ENCODE measurements around the gene PKD1L1. TPM values are rescaled to one million over a fixed set of nuclear protein-coding genes. Genes with fewer than 3 reads are reported as not detected.
"Not testable (repeated sequence)": the region's sequence is repeated elsewhere in the genome, so short reads cannot be mapped to it uniquely, and the experiment has no call there.

PKD1L1 gene, protein sequence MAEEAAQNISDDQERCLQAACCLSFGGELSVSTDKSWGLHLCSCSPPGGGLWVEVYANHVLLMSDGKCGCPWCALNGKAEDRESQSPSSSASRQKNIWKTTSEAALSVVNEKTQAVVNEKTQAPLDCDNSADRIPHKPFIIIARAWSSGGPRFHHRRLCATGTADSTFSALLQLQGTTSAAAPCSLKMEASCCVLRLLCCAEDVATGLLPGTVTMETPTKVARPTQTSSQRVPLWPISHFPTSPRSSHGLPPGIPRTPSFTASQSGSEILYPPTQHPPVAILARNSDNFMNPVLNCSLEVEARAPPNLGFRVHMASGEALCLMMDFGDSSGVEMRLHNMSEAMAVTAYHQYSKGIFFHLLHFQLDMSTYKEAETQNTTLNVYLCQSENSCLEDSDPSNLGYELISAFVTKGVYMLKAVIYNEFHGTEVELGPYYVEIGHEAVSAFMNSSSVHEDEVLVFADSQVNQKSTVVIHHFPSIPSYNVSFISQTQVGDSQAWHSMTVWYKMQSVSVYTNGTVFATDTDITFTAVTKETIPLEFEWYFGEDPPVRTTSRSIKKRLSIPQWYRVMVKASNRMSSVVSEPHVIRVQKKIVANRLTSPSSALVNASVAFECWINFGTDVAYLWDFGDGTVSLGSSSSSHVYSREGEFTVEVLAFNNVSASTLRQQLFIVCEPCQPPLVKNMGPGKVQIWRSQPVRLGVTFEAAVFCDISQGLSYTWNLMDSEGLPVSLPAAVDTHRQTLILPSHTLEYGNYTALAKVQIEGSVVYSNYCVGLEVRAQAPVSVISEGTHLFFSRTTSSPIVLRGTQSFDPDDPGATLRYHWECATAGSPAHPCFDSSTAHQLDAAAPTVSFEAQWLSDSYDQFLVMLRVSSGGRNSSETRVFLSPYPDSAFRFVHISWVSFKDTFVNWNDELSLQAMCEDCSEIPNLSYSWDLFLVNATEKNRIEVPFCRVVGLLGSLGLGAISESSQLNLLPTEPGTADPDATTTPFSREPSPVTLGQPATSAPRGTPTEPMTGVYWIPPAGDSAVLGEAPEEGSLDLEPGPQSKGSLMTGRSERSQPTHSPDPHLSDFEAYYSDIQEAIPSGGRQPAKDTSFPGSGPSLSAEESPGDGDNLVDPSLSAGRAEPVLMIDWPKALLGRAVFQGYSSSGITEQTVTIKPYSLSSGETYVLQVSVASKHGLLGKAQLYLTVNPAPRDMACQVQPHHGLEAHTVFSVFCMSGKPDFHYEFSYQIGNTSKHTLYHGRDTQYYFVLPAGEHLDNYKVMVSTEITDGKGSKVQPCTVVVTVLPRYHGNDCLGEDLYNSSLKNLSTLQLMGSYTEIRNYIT (N-terminal part only)
- under 0.01 TPM for total RNA-seq

DNA sequence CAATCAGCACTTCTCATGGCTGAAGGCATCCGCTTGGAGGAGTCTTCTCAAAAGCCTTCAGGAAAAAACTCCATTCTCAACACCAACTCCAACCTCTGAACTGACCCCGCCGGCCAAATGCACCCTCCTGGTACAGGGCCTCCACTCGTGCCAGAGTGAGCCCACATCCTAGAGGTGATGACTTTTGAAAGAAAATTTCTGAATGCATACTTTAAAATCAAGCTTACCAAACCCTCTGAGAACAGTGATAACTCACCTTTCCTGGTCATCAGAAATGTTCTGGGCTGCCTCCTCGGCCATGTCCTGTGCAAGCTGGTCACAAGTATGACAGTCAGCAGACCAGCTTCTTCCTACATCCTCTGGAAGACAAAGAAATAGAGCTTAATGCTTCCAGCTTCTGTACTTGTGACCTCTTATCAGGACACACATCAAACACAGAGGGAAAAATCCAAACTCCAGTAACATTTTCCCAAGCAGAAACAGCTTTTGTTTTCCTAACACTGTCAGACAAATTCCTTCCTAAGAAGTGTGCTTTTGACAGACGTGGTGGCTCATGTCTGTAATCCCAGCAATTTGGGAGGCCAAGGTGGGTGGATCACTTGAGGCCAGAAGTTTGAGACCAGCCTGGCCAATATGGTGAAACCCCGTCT is at the start of gene PKD1L1:
TSS of gene PKD1L1 (minus strand) at position 326 of the 650 bp plus-strand sequence. CDS start at position 300, 26 bp downstream.
- DNase-seq (ENCODE audit: low read depth in 2 of 3, low spot score in 2 of 3) = no peak

DNA sequence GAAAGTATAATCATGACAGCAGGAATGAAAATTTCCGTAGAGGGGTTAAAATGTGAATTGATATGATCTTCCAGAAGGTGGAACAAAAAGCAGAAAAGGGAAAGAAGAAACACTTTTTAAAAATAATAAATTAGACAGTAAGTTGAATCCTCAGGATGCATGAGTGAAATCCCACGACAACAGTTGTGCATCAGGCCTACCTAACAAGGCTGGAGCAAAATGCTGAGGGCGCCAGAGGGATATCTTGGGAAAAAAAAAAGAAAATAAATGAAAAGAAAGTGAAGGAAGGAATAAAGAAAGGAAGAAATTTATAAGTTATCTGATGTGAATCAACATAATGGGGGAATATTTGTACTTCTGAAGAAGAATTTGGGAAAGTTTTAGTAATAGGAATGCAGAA is 44.2 kb upstream of the PKD1L1 start:
- DNase-seq (ENCODE audit: low read depth in 2 of 3, low spot score in 2 of 3) = no peak

DNA sequence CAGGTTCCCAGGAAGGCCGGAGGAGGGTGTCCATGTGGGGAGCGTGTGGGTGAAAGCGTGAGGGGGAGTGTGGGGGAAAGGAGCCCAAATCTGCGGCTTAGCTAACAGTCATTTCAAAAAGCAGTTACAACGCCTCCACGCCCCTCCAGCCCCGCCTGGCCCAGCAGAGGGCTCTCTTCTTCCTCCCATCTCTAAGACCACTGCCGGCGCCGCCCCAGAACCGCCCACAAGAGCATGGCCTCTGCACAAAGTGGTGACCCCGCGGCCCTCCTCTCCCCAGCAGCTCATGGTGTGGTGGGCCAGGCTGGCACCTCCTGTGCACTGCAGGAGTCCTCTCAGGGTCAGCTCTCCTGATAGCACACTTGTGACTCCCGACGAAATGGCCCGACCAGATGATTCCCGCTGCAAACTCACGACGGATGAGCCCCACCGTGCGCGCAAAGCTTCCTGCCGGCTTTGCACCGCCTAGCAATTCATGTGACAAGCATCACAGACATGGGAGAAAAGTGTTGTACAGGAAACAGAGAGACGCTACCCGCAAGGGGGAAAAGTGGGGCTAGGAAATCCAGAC is 43.6 kb upstream of the PKD1L1 start:
- peak; percentile 58 to 88 (median 88) for DNase-seq (ENCODE audit: low read depth in 2 of 3, low spot score in 2 of 3)

DNA sequence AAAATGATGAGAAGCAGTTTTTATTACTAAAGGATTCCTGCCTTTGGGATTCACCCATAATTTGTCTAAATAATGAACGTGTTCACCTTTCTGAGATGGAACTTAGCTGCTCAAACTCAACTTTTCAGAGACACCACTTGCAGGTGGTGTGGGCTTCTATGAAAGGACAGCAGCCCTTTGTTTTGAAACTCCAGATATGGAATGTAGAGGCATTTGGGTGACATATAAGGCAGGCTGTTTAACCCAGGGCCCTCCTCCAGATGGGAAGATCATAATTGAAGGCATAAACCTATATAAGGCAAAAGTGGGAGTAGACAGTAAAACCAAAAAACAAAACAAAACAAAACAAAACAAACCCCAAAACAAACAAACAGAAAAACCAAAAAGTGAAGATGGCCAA is 43.0 kb upstream of the PKD1L1 start:
- no peak for DNase-seq (ENCODE audit: low read depth in 2 of 3, low spot score in 2 of 3)

DNA sequence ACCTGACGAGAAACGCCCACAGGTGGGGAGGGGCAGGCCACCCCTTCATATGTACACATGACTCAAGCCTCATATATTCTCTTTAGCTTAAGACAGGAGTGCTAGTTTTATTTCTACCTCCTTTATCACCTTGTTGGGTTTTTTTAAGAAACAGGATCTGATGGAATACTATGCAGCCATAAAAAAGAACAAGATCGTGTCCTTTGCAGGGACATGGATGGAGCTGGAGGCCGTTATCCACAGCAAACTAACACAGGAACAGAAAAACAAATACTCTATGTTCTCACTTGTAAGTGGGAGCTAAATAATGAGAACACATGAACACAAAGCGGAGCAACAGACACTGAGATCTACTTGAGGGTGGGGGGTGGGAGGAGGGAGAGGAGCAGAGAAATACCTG is 42.3 kb upstream of the PKD1L1 start:
- no peak for DNase-seq (ENCODE audit: low read depth in 2 of 3, low spot score in 2 of 3)

DNA sequence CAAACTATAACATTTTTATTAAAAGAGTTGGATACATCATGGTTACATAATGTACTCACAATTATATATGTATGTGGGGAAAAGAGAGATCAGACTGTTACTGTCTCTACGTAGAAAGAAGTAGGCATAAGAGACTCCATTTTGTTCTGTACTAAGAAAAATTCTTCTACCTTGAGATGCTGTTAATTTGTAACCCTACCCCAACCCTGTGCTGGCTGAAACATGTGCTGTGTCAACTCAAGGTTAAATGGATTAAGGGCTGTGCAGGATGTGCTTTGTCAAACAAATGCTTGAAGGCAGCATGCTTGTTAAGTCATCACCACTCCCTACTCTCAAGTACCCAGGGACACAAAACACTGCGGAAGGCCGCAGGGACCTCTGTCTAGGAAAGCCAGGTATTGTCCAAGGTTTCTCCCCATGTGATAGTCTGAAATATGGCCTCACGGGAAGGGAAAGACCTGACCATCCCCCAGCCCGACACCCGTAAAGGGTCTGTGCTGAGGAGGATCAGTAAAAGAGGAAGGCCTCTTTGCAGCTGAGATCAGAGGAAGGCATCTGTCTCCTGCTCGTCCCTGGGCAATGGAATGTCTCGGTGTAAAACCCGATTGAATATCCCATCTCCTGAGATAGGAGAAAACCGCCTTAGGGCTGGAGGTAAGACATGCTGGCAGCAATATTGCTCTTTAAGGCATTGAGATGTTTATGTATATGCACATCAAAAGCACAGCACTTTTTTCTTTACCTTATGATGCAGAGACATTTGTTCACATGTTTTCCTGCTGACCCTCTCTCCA is 41.5 kb upstream of the PKD1L1 start:
- DNase-seq (ENCODE audit: low read depth in 2 of 3, low spot score in 2 of 3) = not testable (repeated sequence)

DNA sequence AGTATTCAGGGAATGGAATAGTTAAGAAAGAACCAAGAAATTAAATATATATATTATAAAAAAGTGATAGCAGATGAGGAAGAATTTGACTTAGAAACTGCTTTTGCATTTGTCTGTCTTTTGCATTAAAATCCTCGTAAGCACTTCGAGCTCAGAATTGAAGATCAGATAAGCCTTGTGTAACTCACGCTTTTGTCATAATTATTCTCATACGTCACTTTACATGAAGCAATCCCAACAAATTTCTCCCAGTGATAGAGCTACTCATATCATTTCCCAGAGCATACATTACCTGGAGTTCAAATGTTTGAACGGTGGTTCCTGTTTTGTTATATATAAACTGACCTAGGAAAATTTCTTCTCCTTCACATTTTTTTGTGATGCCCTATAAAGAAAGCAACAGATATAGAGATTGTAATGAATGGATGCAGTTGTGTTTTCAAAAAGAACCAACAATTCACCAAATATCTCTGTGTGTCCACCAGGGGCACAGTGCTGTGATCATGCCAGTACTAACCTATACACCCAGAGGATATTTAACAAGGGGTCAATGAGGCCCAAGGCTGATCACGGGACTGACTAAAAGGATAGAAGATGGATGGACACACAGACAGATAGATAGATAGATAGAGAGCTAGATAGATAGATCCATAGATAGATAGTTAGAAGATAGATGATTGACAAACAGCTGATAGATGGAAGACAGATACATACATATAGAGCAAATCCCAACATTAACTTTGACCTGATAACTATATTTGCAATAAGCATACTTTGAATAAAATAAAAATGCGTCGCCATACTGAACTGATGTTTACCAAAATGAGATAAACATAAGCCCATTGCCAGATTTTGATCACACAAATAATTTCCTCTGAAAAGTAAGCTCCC is 40.5 kb upstream of the PKD1L1 start:
- DNase-seq (ENCODE audit: low read depth in 2 of 3, low spot score in 2 of 3) = no peak

DNA sequence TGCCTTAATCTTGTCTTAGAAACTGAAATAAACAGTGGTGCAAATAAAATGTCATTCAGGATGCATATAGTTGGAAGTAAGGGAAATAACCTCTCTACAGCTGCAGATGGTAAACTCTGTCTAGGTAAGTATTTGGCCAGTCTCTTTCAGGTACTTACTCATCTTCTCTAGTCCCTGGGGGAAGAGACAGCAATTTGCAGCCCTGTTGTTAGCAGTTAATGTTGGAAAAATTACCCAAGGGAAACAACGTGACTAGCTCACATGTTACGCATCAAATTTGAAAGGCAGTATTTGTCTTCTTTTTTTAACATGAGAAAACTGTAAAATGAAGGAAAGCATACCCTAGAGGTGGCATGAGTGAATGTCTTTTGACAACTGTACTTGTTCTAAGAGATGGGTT is 34.3 kb upstream of the PKD1L1 start:
- DNase-seq (ENCODE audit: low read depth in 2 of 3, low spot score in 2 of 3) = no peak

DNA sequence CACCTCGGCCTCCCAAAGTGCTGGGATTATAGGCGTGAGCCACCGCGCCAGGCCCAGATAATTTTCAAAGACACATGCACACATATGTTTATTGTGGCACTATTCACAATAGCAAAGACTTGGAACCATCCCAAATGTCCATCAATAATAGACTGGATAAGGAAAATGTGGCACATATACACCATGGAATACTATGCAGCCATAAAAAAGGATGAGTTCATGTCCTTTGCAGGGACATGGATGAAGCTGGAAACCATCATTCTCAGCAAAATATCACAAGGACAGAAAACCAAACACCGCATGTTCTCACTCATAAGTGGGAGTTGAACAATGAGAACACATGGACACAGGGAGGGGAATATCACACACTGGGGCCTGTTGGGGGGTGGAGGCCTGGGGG is 32.4 kb upstream of the PKD1L1 start:
- not testable (repeated sequence) for DNase-seq (ENCODE audit: low read depth in 2 of 3, low spot score in 2 of 3)

DNA sequence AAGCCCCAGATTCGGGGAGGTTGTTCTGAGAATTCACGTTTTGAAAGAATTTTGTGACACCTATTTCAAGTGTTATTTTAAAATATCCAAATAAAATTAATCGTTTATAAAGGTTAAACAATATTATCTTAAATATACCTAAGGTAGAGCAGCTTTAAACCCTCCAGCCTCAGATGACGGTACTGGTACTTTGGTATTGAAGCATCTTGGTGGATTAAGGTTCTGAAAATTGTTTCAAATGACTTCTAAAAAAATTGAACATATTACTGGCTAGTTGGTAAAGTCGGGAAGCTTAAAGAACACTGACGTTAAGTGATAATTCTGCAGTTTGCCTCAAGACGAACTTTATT is 31.5 kb upstream of the PKD1L1 start:
- no peak for DNase-seq (ENCODE audit: low read depth in 2 of 3, low spot score in 2 of 3)

DNA sequence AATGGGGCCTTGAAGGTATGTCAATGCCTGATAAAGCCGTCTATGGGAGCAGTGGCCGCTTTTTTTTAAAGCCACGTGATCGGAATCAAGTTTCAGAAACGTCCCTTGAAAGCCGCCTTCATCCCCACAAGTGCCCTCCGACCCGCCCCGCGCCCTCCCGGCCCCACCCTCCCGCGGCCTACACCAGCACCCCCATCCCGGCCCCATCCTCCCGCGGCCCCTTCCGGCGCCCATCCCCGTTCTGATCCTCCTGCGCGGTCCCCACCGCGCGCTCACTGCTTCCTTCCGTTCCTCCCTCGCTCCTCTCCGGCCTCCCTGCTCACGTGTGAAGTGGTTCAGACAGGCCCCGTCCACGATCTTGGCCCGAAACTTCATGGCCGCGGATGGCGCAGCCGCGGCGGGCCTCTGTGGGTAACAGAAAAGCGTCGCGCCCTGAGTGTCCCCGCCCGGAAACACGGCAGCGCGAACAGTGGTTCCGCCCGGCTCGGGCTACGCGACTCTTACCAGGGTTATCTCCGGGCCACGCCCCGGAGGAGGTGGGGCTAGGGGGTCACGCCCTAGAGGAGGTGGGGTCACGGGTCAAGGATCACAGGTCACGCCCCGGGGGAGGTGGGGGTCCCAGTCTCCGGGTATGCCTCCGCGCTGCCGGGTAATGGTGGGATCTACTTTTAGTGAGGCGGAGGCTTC is 31.0 kb upstream of the PKD1L1 start, which contains the start of gene HUS1:
TSS of gene HUS1 (minus strand) at position 471 of the 687 bp plus-strand sequence. CDS start at position 375, 96 bp downstream.
- peak; percentile 88 to 92 (median 89) for DNase-seq (ENCODE audit: low read depth in 2 of 3, low spot score in 2 of 3)

DNA sequence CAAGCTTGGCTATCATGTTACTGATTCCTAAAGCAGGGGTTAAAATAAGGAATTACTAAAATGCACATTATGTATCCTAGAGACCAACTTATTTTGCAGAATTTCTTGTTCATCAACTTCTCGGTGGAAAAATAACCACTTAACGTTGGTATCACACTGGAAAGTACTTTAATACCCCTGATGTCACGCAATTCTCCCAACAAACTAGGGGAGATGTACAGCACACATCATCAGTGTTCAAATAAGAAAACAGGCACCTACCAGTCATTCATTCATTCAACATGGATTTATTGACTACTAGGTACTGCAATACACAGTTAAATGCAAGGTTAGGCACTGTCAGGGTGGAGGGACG is 30.5 kb upstream of the PKD1L1 start:
- DNase-seq (ENCODE audit: low read depth in 2 of 3, low spot score in 2 of 3) = no peak

DNA sequence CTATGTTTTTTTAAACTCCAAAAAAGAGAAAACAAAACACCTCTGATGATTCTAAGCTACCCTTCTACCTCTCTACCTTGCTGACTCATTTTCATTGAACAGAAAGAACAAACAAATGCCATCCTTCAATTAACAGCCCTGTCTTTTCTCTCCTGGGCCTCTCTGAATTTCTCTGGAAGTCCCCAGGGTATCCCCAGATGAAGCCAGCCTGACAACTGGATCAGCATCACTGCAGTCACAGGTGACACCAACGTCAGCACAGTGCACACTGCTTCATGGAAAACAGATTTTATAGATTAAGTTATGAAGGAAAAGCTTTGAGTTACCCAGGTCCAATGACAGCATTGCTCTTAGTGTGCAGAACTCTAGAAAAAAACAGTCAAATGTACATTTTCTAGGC is 25.5 kb upstream of the PKD1L1 start:
- no peak for DNase-seq (ENCODE audit: low read depth in 2 of 3, low spot score in 2 of 3)

DNA sequence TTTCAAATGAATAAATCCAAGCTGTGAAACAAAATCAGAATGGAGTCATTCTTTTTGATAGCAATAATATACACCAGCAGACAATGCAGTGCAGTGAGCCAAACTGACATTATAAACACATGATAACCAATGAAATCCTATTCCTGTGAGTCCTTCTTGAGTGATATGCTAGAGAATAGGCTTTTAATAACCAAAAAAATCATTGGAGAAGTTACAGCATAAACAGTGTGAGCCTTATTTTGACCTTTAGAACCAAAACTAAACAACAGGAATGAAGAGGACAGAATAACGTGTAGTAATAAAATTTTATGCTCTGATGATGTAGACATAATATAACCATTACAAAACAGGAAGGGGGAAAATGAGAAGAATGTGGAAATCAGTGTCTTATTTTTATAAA is 22.5 kb upstream of the PKD1L1 start:
- no peak for DNase-seq (ENCODE audit: low read depth in 2 of 3, low spot score in 2 of 3)

DNA sequence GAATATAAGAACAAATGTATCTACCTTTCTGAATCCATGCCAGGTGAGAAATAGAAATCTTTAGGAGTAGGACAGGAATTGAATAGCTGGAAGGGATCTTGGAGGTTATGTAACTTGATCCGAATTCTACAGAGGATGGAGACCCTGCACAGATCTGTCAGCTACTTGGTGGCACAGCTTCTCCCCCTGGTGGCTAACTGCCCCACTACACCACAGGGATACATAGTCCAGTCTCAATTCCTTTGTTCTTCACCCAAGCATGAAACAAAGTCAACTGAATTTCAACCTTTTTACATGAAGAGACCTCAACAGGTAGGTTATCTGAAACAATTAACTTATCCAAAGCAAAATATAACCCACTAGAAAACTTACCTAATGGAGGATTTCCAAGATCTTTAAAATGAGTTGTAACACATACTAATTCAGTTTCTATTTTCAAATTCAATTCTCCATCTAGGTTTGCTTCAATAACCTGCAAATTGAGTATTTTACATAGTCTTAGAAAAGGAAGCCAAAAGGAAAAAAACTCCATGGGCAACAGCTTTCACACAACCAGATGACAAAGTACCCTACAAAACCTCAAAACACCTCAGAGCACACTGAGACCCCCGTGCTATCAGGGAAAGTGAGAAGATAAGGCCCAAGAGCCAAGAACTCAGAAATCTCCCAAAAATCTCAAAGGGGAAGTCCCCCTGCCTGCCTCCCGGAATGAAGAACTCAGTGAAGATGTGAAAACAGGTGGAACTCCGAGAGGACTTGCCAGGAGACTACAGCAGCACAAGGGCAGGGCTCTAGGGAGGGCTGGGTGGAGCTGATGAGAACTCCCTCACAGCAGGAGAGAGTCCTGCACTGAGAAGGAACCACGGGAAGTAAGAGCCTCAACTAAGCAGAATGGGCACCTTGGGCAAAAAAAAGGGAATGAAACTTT is 20.8 kb upstream of the PKD1L1 start:
- peak in 2 of 3 donors; percentile 55 to 69 for DNase-seq (ENCODE audit: low read depth in 2 of 3, low spot score in 2 of 3)

DNA sequence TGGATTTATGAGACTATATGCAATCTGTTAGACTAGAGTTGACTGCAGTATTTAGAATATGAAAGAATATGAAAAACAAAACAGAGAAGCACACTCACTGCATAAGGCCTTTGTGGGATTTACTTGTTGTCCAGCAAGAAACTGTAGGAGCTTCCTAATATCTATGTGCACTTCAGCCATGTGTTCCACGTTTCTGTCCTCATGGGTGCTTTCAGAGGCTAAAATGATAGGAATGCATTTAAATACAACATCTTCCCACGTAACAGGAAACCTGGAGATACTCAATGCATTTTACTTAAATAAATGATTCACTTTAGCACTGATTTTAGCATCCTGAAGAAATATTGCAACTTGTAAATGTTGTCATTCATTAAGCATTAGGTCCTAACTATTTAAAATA is 19.4 kb upstream of the PKD1L1 start:
- no peak for DNase-seq (ENCODE audit: low read depth in 2 of 3, low spot score in 2 of 3)

DNA sequence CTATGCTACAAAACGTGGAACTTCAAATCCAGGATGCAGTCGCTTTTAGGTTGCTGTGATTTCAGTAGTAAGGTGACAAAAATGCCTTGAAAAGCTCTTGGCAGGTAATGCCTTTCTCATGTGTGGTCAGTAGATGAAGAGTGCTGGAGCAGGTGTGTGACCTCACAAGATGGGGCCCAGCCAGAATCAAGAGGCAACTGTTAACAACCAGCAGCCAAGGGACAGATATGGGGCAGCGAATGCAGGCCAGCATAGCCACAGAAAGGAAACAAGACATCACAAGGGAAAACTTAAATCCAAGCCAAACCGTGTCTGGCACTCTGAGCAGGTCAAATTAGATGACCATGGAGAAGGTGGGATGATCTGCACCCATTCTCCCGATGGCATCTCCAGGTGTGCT is 18.9 kb upstream of the PKD1L1 start:
- no peak for DNase-seq (ENCODE audit: low read depth in 2 of 3, low spot score in 2 of 3)
